Cardiac fibroblast (primary cell): ENCODE results near the gene KCND3.

Source experiments
- DNase-seq, 2 donors: peaks; one replicate each; pipeline versions ENCODE4 v3.0.0 to v3.0.0-alpha.2; 2010; ENCODE audit warnings: low read depth in 2 of 2
- H3K4me3 ChIP-seq, 2 donors: replicated peaks in 1 of 2; 1 replicate in 1 of 2; 2 replicates in 1 of 2; pipeline ENCODE4 v1.5.1; 2011; ENCODE audit warnings: low read depth in 2 of 2, low read length in 2 of 2, mild to moderate bottlenecking in 2 of 2, moderate library complexity in 1 of 2
- CTCF ChIP-seq: IDR thresholded peaks from one replicate; pipeline ENCODE4 v1.5.1; 2011; ENCODE audit warnings: low read depth, mild to moderate bottlenecking, low read length, inconsistent platforms

The KCND3 gene

GRCh38 chr1:111891566-111891965 lies 97.9 kb downstream of the KCND3 start:
- H3K4me3 ChIP-seq, result no peak overlapping the region
- no peak for TF ChIP-seq CTCF
- DNase-seq, result no peak

GRCh38 chr1:111888740-111889376 lies 100.6 kb downstream of the KCND3 start:
- no peak overlapping the region for H3K4me3 ChIP-seq
- DNase-seq, result no peak
- TF ChIP-seq CTCF, result no peak

GRCh38 chr1:111887875-111888274 lies 101.6 kb downstream of the KCND3 start:
- TF ChIP-seq CTCF, result no peak
- DNase-seq, result no peak

GRCh38 chr1:111887385-111887784 lies 102.1 kb downstream of the KCND3 start:
- no peak for TF ChIP-seq CTCF
- H3K4me3 ChIP-seq, result no peak overlapping the region
- no peak for DNase-seq

More at GRCh38 chr1:111887875-111888274, 101.6 kb downstream of the KCND3 start:
- H3K4me3 ChIP-seq, result no peak overlapping the region

GRCh38 chr1:111886741-111887140 lies 102.7 kb downstream of the KCND3 start:
- no peak for DNase-seq
- H3K4me3 ChIP-seq, result no peak overlapping the region
- TF ChIP-seq CTCF, result no peak

GRCh38 chr1:111884772-111885443 lies 104.6 kb downstream of the KCND3 start:
- no peak overlapping the region for H3K4me3 ChIP-seq

More at GRCh38 chr1:111884772-111885443, 104.6 kb downstream of the KCND3 start:
- DNase-seq, result no peak
- no peak for TF ChIP-seq CTCF
